Common myeloid progenitor, CD34-positive (primary cell): ENCODE results near the gene GOT2.

Experiments used
- CTCF ChIA-PET: fragments of 350-600 bp; sonication (Branson Sonifier 250); formaldehyde crosslinking; loops from one replicate; lab custom pipeline; 2021; ENCODE audit warnings: antibody characterized with exemption; lab: Charles Lee
- POLR2A ChIA-PET: fragments of 350-600 bp; sonication (Branson Sonifier 250); formaldehyde crosslinking; loops from one replicate; lab custom pipeline; 2021; ENCODE audit warnings: antibody characterized with exemption; lab: Charles Lee
- DNase-seq, 3 donors: peaks; one replicate each; pipeline versions ENCODE4 v3.0.0 to v3.0.0-alpha.2; 2013
- H3K27ac ChIP-seq, 2 experiments: 1 replicate in 1 of 2; 2 replicates in 1 of 2; pipeline ENCODE4 v1.7.0; 2013; ENCODE audit warnings: inconsistent platforms in 2 of 2, low read length in 2 of 2, mild to moderate bottlenecking in 2 of 2, low read depth in 1 of 2, moderate library complexity in 1 of 2; ENCODE audit not compliant: severe bottlenecking in 2 of 2, insufficient read depth in 1 of 2, poor library complexity in 1 of 2
- H3K27me3 ChIP-seq, 5 experiments: replicated peaks in 2 of 5; 1 replicate in 3 of 5; 2 replicates in 2 of 5; pipeline versions ENCODE4 v1.6.1 to v1.7.0; 2013; ENCODE audit warnings: low read length in 4 of 5, mild to moderate bottlenecking in 2 of 5, moderate library complexity in 2 of 5, inconsistent platforms in 1 of 5; ENCODE audit not compliant: insufficient read depth in 5 of 5, control insufficient read depth in 4 of 5
- H3K36me3 ChIP-seq, 4 experiments: 1 replicate in 2 of 4; 2 replicates in 2 of 4; pipeline versions ENCODE4 v1.6.1 to v1.7.0; 2013; ENCODE audit warnings: low read length in 3 of 4, control low read depth in 1 of 4, mild to moderate bottlenecking in 1 of 4; ENCODE audit not compliant: control insufficient read depth in 4 of 4, insufficient read depth in 4 of 4
- H3K4me1 ChIP-seq, 4 experiments: 1 replicate in 3 of 4; 2 replicates in 1 of 4; pipeline versions ENCODE4 v1.6.1 to v1.7.1; 2013; ENCODE audit warnings: low read length in 3 of 4, mild to moderate bottlenecking in 3 of 4, control low read depth in 1 of 4, inconsistent platforms in 1 of 4, moderate library complexity in 1 of 4; ENCODE audit not compliant: control insufficient read depth in 4 of 4, insufficient read depth in 4 of 4; ENCODE audit errors: control extremely low read depth in 1 of 4
- H3K4me3 ChIP-seq, 7 experiments: 1 replicate in 4 of 7; 2 replicates in 3 of 7; pipeline versions ENCODE4 v1.5.1 to v1.7.0; 2013; ENCODE audit warnings: mild to moderate bottlenecking in 7 of 7, low read length in 6 of 7, moderate library complexity in 6 of 7, inconsistent platforms in 2 of 7, low read depth in 2 of 7, control low read depth in 1 of 7; ENCODE audit not compliant: insufficient read depth in 4 of 7, control insufficient read depth in 1 of 7; ENCODE audit errors: extremely low read depth in 1 of 7
- H3K9me3 ChIP-seq, 5 experiments: 1 replicate in 4 of 5; 2 replicates in 1 of 5; pipeline versions ENCODE4 v1.6.1 to v1.7.1; 2013; ENCODE audit warnings: low read length in 4 of 5, mild to moderate bottlenecking in 2 of 5, inconsistent platforms in 1 of 5, low read depth in 1 of 5, moderate library complexity in 1 of 5; ENCODE audit not compliant: control insufficient read depth in 4 of 5, insufficient read depth in 2 of 5; ENCODE audit errors: control extremely low read depth in 1 of 5
- WGBS: methylation state at CpG from one replicate; pipeline ENCODE4 v1.1.5; 2013; ENCODE audit not compliant: insufficient coverage; 5-methylcytosine and 5-hydroxymethylcytosine counted together

GOT2 gene

DNA sequence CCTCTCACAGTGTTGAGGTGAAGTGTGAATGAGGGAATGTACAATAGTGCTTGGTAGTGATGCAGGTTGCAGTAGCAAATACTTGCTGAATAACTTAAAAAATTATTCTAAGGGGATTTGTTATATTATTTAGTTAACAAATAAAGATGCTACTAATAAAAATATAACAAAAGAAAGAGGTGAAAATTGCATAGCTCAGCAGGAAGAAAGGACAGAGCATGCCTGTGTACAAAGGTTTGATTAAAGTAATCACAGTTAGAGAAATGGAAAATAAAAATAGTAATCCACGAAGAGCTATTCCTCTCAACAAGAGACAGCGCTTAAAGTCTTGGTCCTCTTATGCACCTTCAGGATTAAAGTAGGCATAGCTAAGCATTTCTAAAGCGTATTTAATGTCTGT lies 11.0 kb downstream of the GOT2 start:
- ChIA-PET POLR2A (no interaction called here), CTCF (interaction anchor here (1.5 kb wide), 1 partner anchor 10 kb away, joined by 7 read pairs; no protein-coding TSS in a partner anchor)
- Histone ChIP-seq H3K9me3 (no peaks in the 10 kb centered on the region), H3K4me1 (peaks cover 0 to 3% (median 1%) of the 10 kb centered on the region in 4 experiments), H3K27me3 (no peaks in the 10 kb centered on the region), H3K27ac (no peak overlapping the region), H3K36me3 (peaks cover 13 to 52% (median 28%) of the 10 kb centered on the region in 4 experiments), H3K4me3 (no peak overlapping the region)
- DNase-seq, result no peak
- WGBS, result no CpG with 5 or more reads among the region's 3 CpGs

DNA sequence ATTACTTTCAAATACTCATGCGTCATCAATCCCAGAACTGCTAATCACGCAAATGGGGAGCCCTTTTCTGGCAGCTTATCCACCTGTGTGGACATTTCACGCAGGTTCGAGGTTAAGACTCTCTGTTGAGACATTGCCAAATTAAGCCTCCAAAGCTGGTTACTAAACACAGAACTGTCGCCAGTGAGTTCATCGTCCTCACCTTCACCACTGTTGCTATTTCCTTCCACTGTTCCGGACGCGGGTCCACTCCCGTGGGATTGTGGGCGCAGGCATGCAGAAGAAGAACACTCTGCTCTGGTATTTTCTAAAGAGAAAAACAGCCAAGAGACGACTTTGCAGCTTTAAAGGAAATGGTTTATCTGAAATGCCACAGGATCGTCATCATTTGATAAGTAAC lies 16.1 kb downstream of the GOT2 start:
- H3K27me3 ChIP-seq, result no peaks in the 10 kb centered on the region
- no peak for DNase-seq
- no peak overlapping the region for H3K4me3 ChIP-seq
- WGBS, result 97% methylated on average over 12 of the region's 13 CpGs
- ChIA-PET CTCF (interaction anchor here (1.2 kb wide), 1 partner anchor 14 kb away, joined by 4 read pairs; no protein-coding TSS in a partner anchor), POLR2A (interaction anchor here (0.6 kb wide), 1 partner anchor 10 kb away, joined by 3 read pairs; no protein-coding TSS in a partner anchor)
- peaks cover 19 to 69% (median 49%) of the 10 kb centered on the region in 4 experiments for H3K36me3 ChIP-seq
- no peaks in the 10 kb centered on the region for H3K9me3 ChIP-seq
- H3K4me1 ChIP-seq, result peaks cover 0 to 3% (median 1%) of the 10 kb centered on the region in 4 experiments
- H3K27ac ChIP-seq, result no peak overlapping the region

DNA sequence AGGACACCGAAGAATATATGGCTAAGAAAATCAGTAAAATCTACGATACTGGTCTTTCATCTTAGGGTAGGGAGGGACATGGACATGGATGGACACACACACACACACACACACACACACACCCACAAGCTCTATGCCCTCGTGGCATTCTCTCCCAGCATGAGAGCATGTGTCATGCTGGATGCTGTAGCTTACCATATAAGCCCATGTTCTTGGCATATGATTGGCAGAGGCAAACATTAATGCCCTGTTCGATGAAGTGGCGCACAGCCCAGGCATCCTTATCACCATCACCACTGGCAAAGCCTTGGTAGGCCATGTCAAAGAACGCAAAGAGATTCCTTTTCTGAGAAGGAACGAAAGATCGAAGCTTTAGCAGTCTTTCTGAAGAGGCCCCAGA lies 17.6 kb downstream of the GOT2 start:
- Histone ChIP-seq H3K4me3 (no peak overlapping the region), H3K4me1 (peaks cover 0 to 3% (median 1%) of the 10 kb centered on the region in 4 experiments), H3K36me3 (peaks cover 21 to 68% (median 52%) of the 10 kb centered on the region in 4 experiments), H3K27ac (no peak overlapping the region), H3K27me3 (no peaks in the 10 kb centered on the region), H3K9me3 (no peaks in the 10 kb centered on the region)
- DNase-seq, result no peak
- WGBS, result 99% methylated on average over 8 of the region's 8 CpGs
- ChIA-PET CTCF (interaction anchor here (1.1 kb wide), 1 partner anchor 14 kb away, joined by 3 read pairs; no protein-coding TSS in a partner anchor), POLR2A (no interaction called here)

DNA sequence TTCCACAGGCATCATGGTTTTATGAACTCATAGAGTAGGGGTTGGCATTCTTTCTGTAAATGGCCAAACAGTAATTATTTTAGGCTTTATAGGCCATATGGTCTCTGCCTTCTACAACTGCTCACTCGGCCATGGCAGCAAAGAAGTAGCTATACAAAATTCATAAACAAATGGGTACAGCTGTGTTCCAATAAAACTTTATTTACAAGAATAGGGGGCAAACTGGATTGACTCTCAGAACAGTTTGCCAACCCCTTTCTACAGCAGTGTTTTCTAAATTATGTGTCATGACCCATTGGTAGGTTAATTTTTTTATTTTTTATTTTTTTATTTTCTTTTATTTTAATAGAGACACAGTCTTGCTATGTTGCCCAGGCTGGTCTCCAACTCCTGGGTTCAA lies 20.4 kb downstream of the GOT2 start:
- H3K4me3 ChIP-seq, result no peak overlapping the region
- ChIA-PET CTCF (interaction anchor here (1.0 to 1.8 kb wide), 2 partner anchors 9 to 18 kb away, joined by 3 to 7 read pairs; no protein-coding TSS in a partner anchor), POLR2A (no interaction called here)
- no peaks in the 10 kb centered on the region for H3K4me1 ChIP-seq
- H3K36me3 ChIP-seq, result peaks cover 21 to 66% (median 48%) of the 10 kb centered on the region in 4 experiments
- H3K27ac ChIP-seq, result no peak overlapping the region
- no peaks in the 10 kb centered on the region for H3K27me3 ChIP-seq
- DNase-seq, result no peak
- no peaks in the 10 kb centered on the region for H3K9me3 ChIP-seq
- WGBS, result 100% methylated on average over 1 of the region's 1 CpG

DNA sequence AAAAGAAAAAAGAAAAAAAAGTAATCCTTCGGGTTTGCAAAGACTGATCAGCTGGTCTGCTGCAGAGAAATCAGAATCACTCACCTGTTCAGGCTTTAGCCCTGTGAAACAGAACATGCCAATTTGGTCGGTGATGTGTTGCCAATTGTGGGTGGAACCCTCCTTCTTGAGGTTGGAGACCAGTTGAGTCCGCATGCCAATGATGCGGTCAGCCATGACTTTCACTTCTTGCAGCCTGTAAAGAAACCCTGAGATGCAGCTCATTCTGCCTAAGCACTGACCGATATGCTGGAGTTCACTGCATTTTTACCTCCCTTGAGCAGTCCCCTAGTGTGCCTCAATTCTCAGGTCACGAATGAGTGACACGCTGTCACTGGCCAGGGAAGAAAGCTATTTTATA lies 24.8 kb downstream of the GOT2 start:
- CTCF ChIA-PET, result no interaction called here

DNA sequence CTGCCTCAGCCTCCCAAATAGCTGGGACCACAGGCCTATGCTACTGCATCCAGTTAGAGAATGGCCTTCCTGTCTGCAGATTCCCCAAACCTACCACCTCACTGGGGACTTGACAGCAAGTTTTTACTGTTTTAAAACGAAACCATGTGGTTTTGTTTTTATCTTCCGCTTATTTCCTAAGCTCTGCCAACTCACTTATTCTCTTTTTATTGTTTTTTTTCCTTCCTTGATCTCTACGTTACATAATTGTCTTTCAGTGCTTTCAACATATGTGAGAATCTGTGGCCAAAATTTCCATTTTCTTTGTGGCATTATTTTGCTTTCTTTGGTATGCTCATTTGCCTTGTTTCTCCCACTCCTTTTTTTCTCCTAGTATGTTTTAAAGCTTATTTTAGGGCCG lies 35.0 kb downstream of the GOT2 start:
- ChIA-PET POLR2A (no interaction called here), CTCF (interaction anchor here (0.7 to 1.1 kb wide), 3 partner anchors 12 to 57 kb away, joined by 3 to 4 read pairs (median 3); no protein-coding TSS in a partner anchor)
- peak in 2 of 3 donors; percentile 46 to 48 for DNase-seq
- H3K9me3 ChIP-seq, result no peaks in the 10 kb centered on the region
- no peaks in the 10 kb centered on the region for H3K27me3 ChIP-seq
- no peaks in the 10 kb centered on the region for H3K4me1 ChIP-seq
- 47% methylated on average over 3 of the region's 4 CpGs for WGBS
- H3K36me3 ChIP-seq, result no peaks in the 10 kb centered on the region
- no peak overlapping the region for H3K4me3 ChIP-seq
- H3K27ac ChIP-seq, result no peak overlapping the region

More for the DNA sequence above, 24.8 kb downstream of the GOT2 start:
- H3K27ac ChIP-seq, result no peak overlapping the region
- H3K4me1 ChIP-seq, result no peaks in the 10 kb centered on the region
- H3K36me3 ChIP-seq, result peaks cover 20 to 55% (median 34%) of the 10 kb centered on the region in 4 experiments
- H3K27me3 ChIP-seq, result no peaks in the 10 kb centered on the region
- 95% methylated on average over 5 of the region's 7 CpGs for WGBS
- no peak for DNase-seq
- H3K9me3 ChIP-seq, result no peaks in the 10 kb centered on the region
- POLR2A ChIA-PET, result no interaction called here
- H3K4me3 ChIP-seq, result no peak overlapping the region

DNA sequence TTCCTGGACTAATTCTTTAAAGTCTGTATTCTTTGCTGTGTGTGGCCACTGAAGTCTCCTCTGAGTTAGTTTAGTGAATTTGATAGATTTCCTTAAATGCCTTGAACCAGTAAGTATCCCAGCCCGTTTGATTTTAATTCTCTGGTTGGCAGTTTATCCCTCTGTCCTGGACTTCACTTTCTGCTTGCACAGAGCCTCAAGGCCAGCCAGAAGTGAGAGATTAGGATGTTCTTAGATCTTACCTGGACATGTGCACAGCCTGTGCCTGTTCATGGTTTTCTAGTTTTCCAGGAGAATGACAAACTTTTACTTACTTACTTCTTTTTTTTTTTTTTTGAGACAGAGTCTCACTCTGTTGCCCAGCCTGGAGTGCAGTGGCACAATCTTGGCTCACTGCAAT lies 38.7 kb downstream of the GOT2 start:
- ChIA-PET POLR2A (no interaction called here), CTCF (interaction anchor here (0.5 kb wide), 1 partner anchor 212 kb away, joined by 3 read pairs; no protein-coding TSS in a partner anchor)
- DNase-seq, result no peak

More for the DNA sequence above, 38.7 kb downstream of the GOT2 start:
- WGBS, result 67% methylated on average over 1 of the region's 1 CpG
- Histone ChIP-seq H3K27me3 (no peaks in the 10 kb centered on the region), H3K4me1 (no peaks in the 10 kb centered on the region), H3K4me3 (no peak overlapping the region), H3K27ac (no peak overlapping the region), H3K9me3 (peaks cover 0 to 6% (median 3%) of the 10 kb centered on the region in 5 experiments), H3K36me3 (no peaks in the 10 kb centered on the region)
